Stimulated activated CD4-positive, alpha-beta T cell treated with anti-CD3 and anti-CD28 coated beads, Interleukin-2, amount 100 ng/mL, for 24 hours (primary cell): ENCODE measurements around the gene KRTAP10-4.
"Not testable (repeated sequence)": the region's sequence is repeated elsewhere in the genome, so short reads cannot be mapped to it uniquely, and the experiment has no call there.

Source experiments
- DNase-seq, 2 donors: peaks; one replicate each; pipeline ENCODE4 v3.0.0-alpha.2; 2020

Gene KRTAP10-4

DNA sequence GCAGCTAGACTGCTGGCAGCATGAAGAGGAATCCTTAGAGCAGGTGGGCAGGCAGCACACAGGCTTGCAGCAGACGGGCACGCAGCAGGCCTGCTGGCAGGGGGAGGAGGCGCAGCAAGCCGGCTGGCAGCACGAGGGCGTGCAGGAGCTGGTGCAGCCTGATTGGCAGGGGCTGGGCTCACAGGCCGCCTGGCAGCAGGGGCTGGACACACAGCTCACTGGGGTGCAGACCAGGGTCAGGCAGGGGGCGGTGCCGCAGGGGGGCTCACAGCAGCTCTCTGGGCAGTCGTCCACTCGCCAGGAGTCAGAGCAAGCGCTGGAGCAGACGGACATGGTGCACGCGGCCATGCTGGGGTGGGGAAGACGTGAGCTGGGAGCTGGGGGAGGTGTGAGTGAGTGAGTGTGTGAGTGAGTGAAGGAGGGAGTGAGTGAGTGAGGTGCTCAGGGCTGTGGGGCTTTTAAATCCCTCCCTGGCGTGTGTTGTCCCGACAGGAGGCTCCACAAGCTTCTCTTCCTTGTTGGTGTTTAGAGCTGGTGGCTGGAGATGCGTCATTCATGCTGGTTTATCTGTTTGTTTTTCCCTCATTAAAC lies 6.8 kb downstream of the KRTAP10-4 start, which contains the start of gene KRTAP10-5:
Gene KRTAP10-5 (minus strand): TSS at position 374 of the 591 bp plus-strand sequence. CDS start 26 bp downstream, at position 348.
- DNase-seq, result not testable (repeated sequence)

DNA sequence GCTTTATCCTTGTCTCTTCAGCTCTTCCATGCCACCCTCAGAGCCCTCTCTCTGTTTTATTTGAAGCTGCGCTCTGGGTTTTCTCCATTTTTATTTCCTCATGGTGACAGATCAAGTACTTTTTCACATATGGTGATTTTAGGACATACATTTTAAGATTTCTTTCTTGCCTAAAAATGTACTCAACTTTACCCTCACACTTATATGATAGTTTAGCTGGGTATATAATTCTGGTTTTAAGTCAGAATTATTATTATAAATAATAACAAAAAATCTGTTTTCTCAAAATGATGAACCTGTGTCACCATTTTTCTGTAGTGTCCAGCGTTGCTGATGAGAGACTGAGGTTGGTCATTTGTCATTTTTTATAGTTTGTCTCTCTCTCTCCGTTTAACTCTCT lies 7.6 kb downstream of the KRTAP10-4 start:
- DNase-seq, result no peak

DNA sequence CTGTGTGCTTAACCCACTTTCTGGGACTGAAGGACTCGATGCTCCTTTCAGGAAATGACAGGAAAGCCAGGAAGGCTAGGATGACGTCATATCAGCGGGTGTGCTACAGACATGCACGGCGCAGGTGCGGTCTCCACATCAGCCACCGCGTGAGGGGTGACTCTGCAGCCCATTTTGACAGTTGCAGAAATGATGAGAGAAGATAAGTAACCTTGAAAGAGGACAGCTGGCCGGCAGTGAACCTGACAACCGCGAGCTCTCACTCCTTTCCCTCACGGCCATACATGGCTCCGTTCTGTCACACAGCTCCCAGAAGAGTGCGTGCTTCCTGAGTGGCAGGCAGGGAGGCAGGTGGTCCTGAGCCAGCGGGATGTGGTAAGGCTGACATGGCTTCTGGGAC lies 8.5 kb downstream of the KRTAP10-4 start:
- DNase-seq, result no peak

DNA sequence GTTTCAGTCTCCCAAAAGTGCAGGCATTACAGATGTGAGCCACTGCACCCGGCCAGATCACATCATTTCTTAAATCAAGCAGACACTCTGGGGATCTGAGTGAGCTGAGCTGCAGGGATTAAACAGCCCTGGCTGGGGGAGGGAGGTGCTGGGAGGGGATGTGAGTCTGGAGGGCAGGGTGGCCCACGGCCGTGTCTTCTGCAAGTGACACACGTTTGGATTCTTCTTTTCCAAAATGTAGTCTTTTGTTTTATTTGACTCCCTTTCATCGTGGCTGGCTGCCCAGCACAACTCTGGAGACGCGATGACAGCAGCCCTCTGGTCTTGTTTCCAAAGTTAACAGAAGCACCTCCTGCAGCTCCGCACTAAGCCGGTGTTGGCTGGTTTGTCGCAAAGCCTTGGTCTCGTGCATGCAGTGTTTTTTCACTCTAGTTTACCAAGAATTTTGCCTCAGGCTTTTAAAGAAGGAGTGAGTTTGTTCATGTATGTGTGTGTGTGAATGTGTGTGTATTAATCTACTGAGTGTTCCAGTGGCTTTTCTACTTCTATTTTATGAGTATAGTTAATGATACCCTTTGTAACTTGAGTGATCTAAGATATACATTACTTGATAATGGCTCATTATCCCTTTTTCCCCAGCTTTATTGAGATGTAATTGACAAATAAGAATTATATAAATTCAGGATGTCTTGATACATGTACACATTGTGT lies 9.7 kb downstream of the KRTAP10-4 start:
- DNase-seq, result no peak

DNA sequence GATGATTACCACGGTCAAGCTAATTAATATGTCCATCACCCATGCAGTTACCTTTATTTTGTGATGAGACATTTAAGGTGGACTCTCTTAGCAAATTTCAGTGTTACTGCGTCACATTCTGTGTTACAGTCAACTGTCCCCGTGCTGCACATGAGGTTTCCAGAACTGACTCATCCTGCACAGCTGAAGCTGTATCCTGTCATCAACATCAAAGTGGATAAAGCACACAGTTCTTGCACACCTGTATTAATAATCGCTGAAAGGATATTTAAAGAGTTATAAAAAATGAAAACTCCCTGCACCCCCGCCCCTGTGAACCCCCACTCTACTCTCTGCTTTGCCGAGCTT lies 10.2 kb downstream of the KRTAP10-4 start:
- DNase-seq, result peak; percentile 15 to 36

DNA sequence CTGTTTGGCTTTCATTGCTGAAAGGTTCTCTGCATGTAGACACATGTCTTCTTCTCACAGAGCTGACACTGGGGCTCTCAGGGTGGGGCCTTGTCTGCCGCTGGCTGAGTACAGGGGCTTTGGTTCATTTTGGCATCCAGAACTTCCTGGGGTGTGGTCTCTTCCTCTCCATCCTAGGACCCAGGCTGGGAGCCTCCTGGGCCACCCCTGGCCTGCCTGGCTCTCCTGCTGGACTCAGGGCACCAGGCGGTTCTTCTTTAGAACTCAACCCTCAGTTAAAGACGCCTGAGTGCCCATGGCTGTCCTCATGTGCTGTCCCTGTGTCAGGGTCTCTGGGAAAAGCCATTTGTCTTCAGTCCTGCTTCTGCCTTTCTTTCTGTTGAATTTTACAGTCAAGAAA lies 12.4 kb downstream of the KRTAP10-4 start:
- no peak for DNase-seq

DNA sequence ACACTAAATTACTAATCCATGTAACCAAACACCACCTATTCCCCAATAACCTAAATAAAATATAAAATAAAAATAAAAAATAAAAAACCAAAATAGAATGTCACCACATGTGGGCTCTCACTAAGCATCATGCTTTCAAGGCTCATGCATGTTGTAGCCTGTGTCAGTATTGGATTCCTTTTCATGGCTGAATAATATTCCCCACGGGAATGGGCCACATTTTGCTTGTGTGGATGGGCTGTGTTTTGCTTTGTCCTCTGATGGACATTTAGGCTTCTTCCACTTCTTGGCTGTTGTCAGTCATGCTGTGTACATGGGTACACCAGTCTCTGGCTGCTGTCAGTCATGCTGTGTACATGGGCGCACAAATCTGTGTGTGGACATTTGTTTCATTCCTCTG lies 15.6 kb downstream of the KRTAP10-4 start:
- no peak for DNase-seq

DNA sequence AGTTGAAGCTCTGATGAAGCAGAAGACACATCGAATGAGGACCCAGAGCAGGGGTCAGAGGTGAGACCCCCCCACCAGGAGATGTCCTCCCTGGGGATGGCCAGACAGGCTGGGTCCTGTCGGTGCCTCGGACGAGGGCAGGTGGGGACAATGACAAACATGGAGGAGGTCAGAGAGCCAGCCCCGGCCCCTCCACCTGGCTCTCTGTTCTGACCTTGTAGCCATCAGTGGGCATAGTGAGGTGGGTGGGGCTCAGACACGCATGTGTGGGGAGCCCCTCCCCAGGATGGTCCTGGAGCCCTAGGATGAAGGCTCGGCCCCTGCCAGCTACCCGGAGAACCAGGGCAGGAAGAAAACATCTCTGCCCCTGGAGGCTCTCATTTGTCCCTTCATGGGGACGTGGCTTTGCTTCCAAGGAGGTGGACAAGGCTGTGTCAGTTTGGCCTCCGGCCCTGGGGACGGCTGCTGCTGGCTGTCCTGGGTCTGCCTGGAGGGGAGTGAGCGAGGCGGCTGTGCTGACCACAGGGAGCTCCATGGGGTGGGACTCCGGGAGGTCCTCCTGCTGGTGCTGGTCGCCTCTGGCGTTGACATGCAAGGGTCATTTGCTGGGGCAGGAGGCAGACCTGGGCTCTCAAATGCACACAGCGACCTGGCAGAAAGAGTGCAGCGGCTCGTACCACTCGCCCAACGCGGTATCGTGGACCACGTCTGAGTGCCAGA lies 16.2 kb downstream of the KRTAP10-4 start:
- DNase-seq, result peak in 1 of 2 donors; percentile 13

DNA sequence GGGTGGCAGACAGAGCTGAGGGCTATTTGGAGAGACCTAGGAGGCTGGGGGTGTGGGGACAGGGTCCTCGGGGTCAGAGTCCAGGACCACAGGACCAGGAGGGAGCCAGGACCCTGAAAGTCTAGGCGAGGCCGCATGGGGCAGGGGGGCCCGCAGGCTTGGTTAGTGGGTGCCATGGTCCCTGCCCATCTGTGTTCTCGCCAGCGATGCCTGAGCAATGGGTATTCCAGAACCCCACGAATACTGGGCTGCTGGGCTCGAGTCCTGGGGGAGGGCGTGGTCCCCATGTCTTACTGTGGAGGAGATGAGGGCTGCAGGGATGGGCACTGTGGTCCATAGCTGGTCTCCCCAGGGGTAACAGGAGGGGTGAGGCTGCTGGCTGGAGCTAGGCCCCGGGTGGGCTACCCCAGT lies 16.8 kb downstream of the KRTAP10-4 start:
- DNase-seq, result no peak

DNA sequence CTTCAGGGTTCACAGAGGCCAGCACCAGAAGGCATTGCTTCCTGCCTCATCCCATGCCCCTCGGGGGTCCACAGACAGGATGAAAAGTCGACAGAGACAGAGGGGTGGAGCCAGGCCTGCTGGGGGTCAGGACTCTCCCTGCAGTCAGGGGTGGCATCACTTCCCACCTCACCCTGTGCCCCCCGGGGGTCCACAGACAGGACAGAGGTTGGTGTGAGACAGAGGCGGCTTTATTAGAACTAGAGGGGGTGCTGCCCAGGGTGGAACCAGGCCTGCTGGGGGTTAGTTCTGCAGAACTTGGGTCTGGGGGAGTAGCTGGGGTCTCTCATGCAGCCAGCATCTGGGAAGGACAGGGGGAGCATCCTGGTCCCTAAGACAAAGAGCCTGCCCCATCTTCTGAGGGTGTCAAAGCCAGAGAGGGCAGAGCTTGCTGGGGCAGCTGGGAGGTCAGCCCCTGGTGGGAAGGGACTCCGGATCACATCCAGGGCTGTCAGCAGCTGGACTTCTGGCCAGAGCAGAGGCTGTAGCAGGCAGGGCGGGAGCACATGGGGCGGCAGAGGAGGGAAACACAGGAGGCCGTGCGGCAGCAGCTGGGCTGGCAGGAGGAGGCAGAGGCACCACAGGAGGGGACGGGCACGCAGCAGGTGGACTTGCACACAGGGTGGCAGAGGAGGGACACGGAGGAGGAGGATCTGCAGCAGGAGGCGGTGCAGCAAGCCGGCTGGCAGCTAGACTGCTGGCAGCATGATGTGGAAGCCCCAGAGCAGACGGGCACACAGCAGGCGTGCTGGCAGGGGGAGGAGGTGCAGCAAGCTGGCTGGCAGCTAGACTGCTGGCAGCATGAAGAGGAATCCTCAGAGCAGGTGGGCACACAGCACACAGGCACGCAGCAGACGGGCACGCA lies 17.6 kb downstream of the KRTAP10-4 start:
- DNase-seq, result not testable (repeated sequence)

DNA sequence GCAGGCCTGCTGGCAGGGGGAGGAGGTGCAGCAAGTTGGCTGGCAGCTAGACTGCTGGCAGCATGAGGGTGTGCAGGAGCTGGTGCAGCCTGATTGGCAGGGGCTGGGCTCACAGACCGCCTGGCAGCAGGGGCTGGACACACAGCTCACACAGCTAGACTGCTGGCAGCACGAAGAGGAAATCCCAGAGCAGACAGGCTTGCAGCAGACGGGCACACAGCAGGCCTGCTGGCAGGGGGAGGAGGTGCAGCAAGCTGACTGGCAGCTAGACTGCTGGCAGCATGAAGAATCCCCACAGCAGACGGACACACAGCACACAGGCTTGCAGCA lies 18.2 kb downstream of the KRTAP10-4 start:
- DNase-seq, result not testable (repeated sequence)

DNA sequence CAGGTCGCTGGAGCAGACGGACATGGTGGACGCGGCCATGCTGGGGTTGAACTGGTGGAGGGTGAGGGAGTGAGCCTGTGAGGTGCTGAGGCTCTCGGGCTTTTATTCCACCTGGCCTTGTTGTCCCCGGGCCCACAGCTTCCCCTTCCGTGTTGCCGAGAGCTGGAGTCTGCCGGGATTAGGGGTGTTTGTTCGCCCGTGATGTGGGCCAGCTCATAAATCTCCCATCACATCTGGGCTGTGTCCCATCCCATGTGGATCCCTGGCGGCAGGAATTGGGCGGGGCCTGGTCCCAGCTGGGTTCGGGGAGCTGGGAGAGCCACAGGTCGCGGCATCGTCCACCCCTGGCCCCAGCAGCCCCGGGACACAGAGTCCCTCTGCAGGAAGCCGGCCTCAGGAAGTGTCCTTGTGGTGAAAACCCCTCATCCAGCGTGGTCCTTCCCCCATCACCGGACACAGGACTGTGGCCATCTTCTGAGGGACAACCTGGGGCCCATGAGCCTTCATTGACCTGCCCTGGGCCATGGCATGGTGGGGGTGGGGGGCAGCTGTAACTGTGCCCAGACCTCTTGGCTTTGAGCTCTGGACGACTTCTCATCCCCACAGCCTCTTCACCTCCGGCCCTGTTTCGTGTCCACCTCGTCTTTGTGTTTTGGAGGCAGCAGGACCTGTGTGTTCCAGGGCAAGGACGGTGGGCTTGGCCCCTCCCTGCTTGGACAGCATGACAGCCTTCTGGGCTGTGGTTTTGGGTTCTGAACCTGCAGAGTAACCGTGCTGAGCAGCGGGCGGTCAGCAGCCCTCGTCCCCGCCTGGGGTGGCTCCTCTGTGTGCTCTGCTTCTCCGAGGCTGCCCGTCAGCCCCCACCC lies 19.1 kb downstream of the KRTAP10-4 start, which contains the start of gene KRTAP10-6:
Gene KRTAP10-6 (minus strand): TSS at position 60 of the 866 bp plus-strand sequence. CDS start 21 bp downstream, at position 39.
- DNase-seq, result no peak

DNA sequence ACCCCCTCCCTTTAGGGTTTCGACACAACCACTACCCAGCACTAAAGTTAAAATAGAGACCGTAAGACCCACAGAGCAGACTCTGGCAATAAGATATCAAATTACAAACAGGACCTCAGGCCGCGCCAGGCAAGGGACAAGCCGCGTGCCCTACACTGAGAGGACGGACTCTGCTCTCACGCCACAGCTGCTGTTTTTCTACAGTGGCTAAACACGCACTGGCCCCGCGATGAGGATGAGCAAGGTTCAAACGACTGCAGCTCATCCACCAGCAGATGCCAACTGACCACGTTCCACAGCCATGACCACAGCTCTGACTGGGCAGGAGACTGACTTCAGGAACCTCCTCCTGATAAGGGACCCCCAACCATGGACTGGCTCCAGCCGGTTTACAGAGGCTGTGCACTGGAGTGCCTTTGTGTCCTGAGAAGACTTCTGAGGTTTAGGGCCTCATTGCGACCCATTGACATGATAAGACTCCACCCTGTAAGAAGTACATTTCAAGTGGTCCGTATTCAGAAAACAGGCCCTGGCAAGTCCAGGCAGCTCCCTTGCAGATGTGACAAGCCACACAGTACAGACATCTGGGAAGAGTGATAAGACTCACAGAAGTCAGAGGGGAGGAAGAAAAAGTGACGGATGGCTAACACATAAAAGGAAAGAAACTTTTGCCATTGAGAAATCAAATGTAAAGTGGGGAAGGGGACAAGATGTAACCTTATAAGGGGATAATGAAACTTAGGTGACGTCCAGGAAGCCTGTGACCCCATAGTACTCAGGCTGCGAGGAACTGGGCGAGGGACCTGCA lies 20.3 kb downstream of the KRTAP10-4 start:
- DNase-seq, result no peak

DNA sequence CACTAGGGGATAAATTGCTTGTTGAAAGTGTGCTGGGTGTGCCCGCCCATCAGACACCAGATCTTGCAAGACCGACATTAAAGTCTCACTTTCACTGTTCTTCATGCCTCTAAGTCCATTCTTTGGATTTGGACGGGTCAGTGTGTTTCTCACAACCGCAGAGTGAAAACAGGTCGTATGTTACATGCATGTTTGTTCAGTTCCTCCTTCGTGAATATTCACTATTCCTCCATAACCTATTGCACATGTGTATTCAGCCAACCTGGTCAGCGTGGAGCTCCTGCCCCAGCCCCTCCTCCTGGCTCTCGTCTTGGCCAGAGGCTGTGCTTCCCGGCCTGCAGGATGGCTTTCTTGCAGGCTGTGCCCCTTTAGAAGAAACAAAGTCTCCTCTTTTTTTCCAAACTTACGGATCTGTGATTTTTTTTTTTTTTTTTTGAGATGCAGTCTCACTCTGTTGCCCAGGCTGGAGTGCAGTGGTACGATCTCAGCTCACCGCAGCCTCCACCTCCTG lies 20.9 kb downstream of the KRTAP10-4 start:
- DNase-seq, result no peak

DNA sequence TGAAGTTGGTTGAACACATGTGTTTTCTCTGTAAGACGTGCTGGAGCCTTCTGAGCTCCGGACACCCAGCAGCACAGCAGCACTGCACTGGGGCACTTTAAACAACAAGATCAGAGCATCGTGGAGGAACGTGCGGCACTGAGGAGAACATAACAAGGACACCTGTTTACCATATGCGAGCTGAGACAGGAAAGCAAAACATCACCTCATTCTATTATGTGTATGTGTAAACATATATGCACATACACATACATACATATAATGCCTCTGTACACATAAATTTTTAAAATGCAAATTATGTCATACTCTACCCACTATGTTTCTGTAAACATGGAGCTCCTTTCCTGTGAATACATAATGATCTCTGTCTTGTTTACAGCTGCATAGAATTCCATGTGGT lies 22.0 kb downstream of the KRTAP10-4 start:
- no peak for DNase-seq

DNA sequence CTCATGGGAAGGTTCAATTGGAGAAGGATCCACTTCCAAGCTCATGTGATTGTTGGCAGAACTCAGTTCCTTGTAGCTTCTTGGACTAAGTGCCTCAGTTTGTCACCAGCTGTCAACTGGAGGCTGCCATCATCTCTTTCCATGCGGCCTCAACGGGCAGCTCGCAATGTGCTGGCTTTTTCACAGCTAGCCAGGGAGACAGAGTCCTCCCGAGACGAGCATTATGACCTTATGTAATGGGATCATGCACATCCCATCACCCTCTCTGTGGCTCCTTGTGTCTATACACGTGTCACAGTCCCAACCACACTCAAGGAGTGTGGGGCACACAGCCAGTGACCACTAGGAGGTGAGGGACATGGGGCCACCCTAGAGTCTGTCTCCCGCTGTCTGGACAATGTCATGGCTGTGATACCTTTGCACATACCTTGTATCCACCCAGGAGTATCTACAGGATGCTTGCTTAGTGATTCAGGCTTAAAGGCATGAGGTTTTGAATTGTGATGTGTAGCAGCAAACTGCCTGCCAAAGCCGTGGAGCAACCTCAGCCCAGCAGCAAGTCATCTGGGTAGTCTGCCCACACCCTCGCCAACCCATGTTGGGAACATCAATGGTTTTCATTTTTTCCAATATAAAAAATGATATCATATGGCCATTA lies 22.7 kb downstream of the KRTAP10-4 start:
- no peak for DNase-seq

DNA sequence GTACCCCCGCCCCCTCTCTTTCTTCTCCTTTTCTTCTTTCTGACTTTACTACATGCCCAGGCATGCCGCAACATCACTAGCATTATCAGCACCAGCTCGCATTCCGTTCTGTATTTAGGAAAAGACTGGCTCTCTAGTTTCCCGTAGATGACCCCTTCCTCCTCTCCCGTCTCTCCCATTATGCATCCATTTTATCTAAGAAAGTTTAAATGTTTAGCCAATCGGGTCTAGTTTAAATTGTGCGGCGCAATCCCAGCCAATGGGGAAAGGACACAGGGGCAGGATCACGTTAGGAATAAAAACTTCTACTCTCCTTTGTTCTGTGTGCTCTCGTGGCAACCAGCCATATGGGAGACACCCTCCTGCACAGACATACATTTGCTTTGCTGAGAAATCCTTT lies 24.5 kb downstream of the KRTAP10-4 start:
- no peak for DNase-seq

DNA sequence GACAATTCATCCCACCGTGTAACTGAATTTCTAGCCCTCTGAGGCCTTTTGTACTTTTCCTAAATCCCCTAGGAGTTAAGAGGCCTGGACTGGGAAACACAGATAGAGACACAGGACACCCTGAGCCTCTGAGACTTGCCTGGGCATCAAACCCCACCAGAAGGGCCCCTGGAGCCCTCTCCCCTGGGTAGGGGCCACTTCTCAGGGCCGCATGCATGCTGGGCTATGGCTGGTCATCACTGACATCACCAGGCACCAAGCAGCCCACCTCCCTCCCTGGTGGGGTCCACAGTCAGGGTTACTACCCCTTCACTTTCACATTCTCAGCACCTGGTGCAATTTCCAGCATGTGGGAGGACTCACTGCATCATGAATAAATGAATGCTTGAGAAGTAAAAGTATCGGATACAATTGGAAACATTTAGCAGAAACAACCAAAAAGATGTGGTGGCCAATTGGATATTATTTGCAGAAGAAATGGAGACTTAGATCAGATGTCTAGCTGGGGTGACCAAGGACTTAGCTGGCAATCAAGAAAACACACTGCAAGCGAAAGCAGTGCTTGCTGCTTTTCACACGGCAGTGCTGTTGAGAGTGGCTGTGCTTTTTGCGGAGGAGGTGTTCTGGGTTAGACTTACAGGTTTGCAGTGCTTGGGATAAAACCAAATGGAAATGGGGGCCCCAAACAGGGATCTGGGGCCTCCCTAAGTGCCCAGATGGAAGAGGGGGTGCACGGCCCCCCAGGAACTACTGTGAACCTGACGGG lies 25.9 kb downstream of the KRTAP10-4 start:
- no peak for DNase-seq
